Measurements from ENCODE around the gene AXL. TPM values are rescaled to one million over a fixed set of nuclear protein-coding genes. Genes with fewer than 3 reads are reported as not detected.

AXL gene
- total and polyA plus RNA-seq, 2 donors (not counting 3 experiments of a cell fraction or from before 2014, with no cell fraction given) = 86.9 to 172 TPM

DNA sequence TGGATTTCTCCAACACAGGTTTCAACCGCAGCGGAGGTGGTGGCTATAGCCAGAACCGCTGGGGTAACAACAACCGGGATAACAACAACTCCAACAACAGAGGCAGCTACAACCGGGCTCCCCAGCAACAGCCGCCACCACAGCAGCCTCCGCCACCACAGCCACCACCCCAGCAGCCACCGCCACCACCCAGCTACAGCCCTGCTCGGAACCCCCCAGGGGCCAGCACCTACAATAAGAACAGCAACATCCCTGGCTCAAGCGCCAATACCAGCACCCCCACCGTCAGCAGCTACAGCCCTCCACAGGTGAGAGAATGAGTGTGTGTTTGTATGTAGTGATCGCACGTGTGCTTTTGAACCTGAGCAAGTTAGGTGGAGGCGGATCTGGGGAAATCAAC, 84.9 kb downstream of the AXL start:
- dilution Hi-C loops (cut with MboI; ENCODE audit: extremely low pct_ligation_motif_present, low sequenced_read_pairs) (no loop called here), intact Hi-C loops (cut with micrococcal nuclease) (no loop called here)
- Histone ChIP-seq H4K20me1 (replicated peaks; ENCODE audit: control insufficient read depth, extremely low read depth, insufficient read depth, low read length) (no peaks in the 10 kb centered on the region), H3K9ac (replicated peaks; ENCODE audit: extremely low read depth, insufficient read depth, low read length) (no peak overlapping the region), H3K27me3 (ENCODE audit: control insufficient read depth in 2 of 2, insufficient read depth in 2 of 2, low read length in 2 of 2) (no peaks in the 10 kb centered on the region), H3K4me3 (replicated peaks in 1 of 3; ENCODE audit: insufficient read depth in 1 of 3, low read depth in 1 of 3, low read length in 3 of 3) (no peak overlapping the region), H3K27ac (ENCODE audit: insufficient read depth, low read depth, low read length) (no peak overlapping the region), H3K4me1 (ENCODE audit: control insufficient read depth, extremely low read depth, insufficient read depth, low read length) (peaks cover 31% of the 10 kb centered on the region), H3K4me2 (ENCODE audit: insufficient read depth, low read length) (no peak overlapping the region), H3K36me3 (ENCODE audit: control insufficient read depth in 2 of 2, extremely low read depth in 1 of 2, insufficient read depth in 2 of 2, low read length in 2 of 2) (peaks cover 38 to 60% of the 10 kb centered on the region in 2 experiments), H2AFZ (ENCODE audit: low read depth, low read length) (no peak overlapping the region), H3K9me3 (replicated peaks; ENCODE audit: control insufficient read depth, insufficient read depth, low read length) (no peaks in the 10 kb centered on the region), H3K79me2 (ENCODE audit: control insufficient read depth, insufficient read depth, low read length) (peaks cover 3% of the 10 kb centered on the region), H3K9me1 (replicated peaks; ENCODE audit: control insufficient read depth, extremely low read depth, insufficient read depth, low read length) (no peaks in the 10 kb centered on the region)
- ChIA-PET CTCF (interaction anchor here (1.4 to 3.2 kb wide), 3 partner anchors 42 to 100 kb away, joined by 5 to 8 read pairs (median 7); no protein-coding TSS in a partner anchor), POLR2A (no interaction called here)
- no peak for DNase-seq (ENCODE audit: low read depth, low spot score)
- TF ChIP-seq, protein P1, sequence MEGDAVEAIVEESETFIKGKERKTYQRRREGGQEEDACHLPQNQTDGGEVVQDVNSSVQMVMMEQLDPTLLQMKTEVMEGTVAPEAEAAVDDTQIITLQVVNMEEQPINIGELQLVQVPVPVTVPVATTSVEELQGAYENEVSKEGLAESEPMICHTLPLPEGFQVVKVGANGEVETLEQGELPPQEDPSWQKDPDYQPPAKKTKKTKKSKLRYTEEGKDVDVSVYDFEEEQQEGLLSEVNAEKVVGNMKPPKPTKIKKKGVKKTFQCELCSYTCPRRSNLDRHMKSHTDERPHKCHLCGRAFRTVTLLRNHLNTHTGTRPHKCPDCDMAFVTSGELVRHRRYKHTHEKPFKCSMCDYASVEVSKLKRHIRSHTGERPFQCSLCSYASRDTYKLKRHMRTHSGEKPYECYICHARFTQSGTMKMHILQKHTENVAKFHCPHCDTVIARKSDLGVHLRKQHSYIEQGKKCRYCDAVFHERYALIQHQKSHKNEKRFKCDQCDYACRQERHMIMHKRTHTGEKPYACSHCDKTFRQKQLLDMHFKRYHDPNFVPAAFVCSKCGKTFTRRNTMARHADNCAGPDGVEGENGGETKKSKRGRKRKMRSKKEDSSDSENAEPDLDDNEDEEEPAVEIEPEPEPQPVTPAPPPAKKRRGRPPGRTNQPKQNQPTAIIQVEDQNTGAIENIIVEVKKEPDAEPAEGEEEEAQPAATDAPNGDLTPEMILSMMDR (IDR thresholded peaks at IDR 0.05; ENCODE audit: extremely low read depth in 1 of 2, insufficient read depth in 1 of 2, low read depth in 1 of 2, low read length in 2 of 2) = no peak
- TF ChIP-seq GATA2 (IDR thresholded peaks at IDR 0.05; ENCODE audit: insufficient read depth, insufficient read length, low read depth, low read length) (no peak), POLR2A (IDR thresholded peaks at IDR 0.05; ENCODE audit: low read depth, low read length) (no peak), JUN (IDR thresholded peaks at IDR 0.05; ENCODE audit: borderline replicate concordance, insufficient read depth, insufficient read length, low read depth) (no peak), EZH2 (IDR thresholded peaks at IDR 0.05; ENCODE audit: borderline replicate concordance, low read depth, low read length, severe bottlenecking) (no peak), FOS (IDR thresholded peaks at IDR 0.05; ENCODE audit: borderline replicate concordance, insufficient read depth, low read length) (no peak), POLR2AphosphoS5 (IDR thresholded peaks at IDR 0.05; ENCODE audit: insufficient read depth, low read depth, low read length) (no peak), MYC (IDR thresholded peaks at IDR 0.05; ENCODE audit: low read depth, low read length) (no peak), MAX (IDR thresholded peaks at IDR 0.05; ENCODE audit: insufficient read depth, insufficient read length) (no peak)
- BruUV-seq (replicated peaks) = no TSS peak
- no peak for FAIRE-seq

Measured in endothelial cell of umbilical vein (primary cell).